ENCODE results near the gene SLC35G3.

The SLC35G3 gene

GRCh38 chr17:35241520-35241919, 47.3 kb upstream of the SLC35G3 start:
- Histone ChIP-seq H3K36me3 (ENCODE audit: control insufficient read depth in 1 of 2, insufficient read depth in 2 of 2, low read length in 2 of 2) (no peaks in the 10 kb centered on the region), H3K4ac (ENCODE audit: low read depth, low read length) (no peak overlapping the region), H3K79me2 (ENCODE audit: control insufficient read depth, insufficient read depth, low read length, poor library complexity) (peaks cover 7% of the 10 kb centered on the region), H3K79me1 (ENCODE audit: low read length) (peaks cover 8% of the 10 kb centered on the region), H2AK5ac (ENCODE audit: low read length) (no peak overlapping the region), H3K4me2 (ENCODE audit: low read length) (peak overlapping the region; percentile 90), H3K4me3 (ENCODE audit: low read depth, low read length) (no peak overlapping the region), H2AFZ (ENCODE audit: insufficient read depth, low read length, poor library complexity) (no peak overlapping the region), H3K27me3 (ENCODE audit: insufficient read depth, low read length) (no peaks in the 10 kb centered on the region), H2BK5ac (ENCODE audit: low read depth, low read length, poor library complexity) (no peak overlapping the region), H3K14ac (ENCODE audit: low read length) (no peak overlapping the region), H3K27ac (ENCODE audit: low read depth, low read length) (no peak overlapping the region), H3K18ac (ENCODE audit: low read length) (no peak overlapping the region), H3K4me1 (ENCODE audit: control insufficient read depth in 1 of 2, insufficient read depth in 2 of 2, low read length in 2 of 2) (peaks cover 9 to 12% of the 10 kb centered on the region in 2 experiments), H3K9me3 (ENCODE audit: insufficient read depth, low read depth, low read length) (no peaks in the 10 kb centered on the region), H2BK12ac (ENCODE audit: low read length) (no peak overlapping the region), H2BK120ac (ENCODE audit: insufficient read depth, low read length, poor library complexity) (no peak overlapping the region), H3K9ac (ENCODE audit: low read length) (no peak overlapping the region), H4K8ac (ENCODE audit: low read depth, low read length) (no peak overlapping the region), H3K23ac (ENCODE audit: low read length) (no peak overlapping the region), H4K91ac (ENCODE audit: low read depth, low read length) (no peak overlapping the region), H4K12ac (ENCODE audit: low read depth, low read length) (no peak overlapping the region)
- DNase-seq, result no peak
- WGBS (ENCODE audit: extremely low coverage, insufficient coverage, insufficient read length), result no CpG with 5 or more reads among the region's 19 CpGs

- no CpG with 5 or more reads among the region's 8 CpGs for WGBS (ENCODE audit: extremely low coverage, insufficient coverage, insufficient read length)
- Histone ChIP-seq H2BK120ac (ENCODE audit: insufficient read depth, low read length, poor library complexity) (no peak overlapping the region), H2AK5ac (ENCODE audit: low read length) (no peak overlapping the region), H3K36me3 (ENCODE audit: control insufficient read depth in 1 of 2, insufficient read depth in 2 of 2, low read length in 2 of 2) (no peaks in the 10 kb centered on the region), H3K79me1 (ENCODE audit: low read length) (peaks cover 8% of the 10 kb centered on the region), H3K4me1 (ENCODE audit: control insufficient read depth in 1 of 2, insufficient read depth in 2 of 2, low read length in 2 of 2) (peaks cover 9 to 12% of the 10 kb centered on the region in 2 experiments), H3K4me2 (ENCODE audit: low read length) (no peak overlapping the region), H2BK12ac (ENCODE audit: low read length) (no peak overlapping the region), H3K23ac (ENCODE audit: low read length) (no peak overlapping the region), H3K27ac (ENCODE audit: low read depth, low read length) (no peak overlapping the region), H3K27me3 (ENCODE audit: insufficient read depth, low read length) (no peaks in the 10 kb centered on the region), H4K8ac (ENCODE audit: low read depth, low read length) (no peak overlapping the region), H3K4me3 (ENCODE audit: low read depth, low read length) (no peak overlapping the region), H3K79me2 (ENCODE audit: control insufficient read depth, insufficient read depth, low read length, poor library complexity) (peaks cover 7% of the 10 kb centered on the region), H4K91ac (ENCODE audit: low read depth, low read length) (no peak overlapping the region), H4K12ac (ENCODE audit: low read depth, low read length) (no peak overlapping the region), H3K9ac (ENCODE audit: low read length) (no peak overlapping the region), H3K14ac (ENCODE audit: low read length) (no peak overlapping the region), H2AFZ (ENCODE audit: insufficient read depth, low read length, poor library complexity) (no peak overlapping the region), H3K9me3 (ENCODE audit: insufficient read depth, low read depth, low read length) (no peaks in the 10 kb centered on the region), H3K4ac (ENCODE audit: low read depth, low read length) (no peak overlapping the region), H3K18ac (ENCODE audit: low read length) (no peak overlapping the region), H2BK5ac (ENCODE audit: low read depth, low read length, poor library complexity) (no peak overlapping the region)
- DNase-seq, result no peak
Observed at GRCh38 chr17:35240861-35241260, 46.7 kb upstream of the SLC35G3 start.

- Histone ChIP-seq H2BK5ac (ENCODE audit: low read depth, low read length, poor library complexity) (no peak overlapping the region), H3K79me2 (ENCODE audit: control insufficient read depth, insufficient read depth, low read length, poor library complexity) (peaks cover 7% of the 10 kb centered on the region), H3K4me2 (ENCODE audit: low read length) (no peak overlapping the region), H3K23ac (ENCODE audit: low read length) (no peak overlapping the region), H3K36me3 (ENCODE audit: control insufficient read depth in 1 of 2, insufficient read depth in 2 of 2, low read length in 2 of 2) (no peaks in the 10 kb centered on the region), H2BK12ac (ENCODE audit: low read length) (no peak overlapping the region), H2BK120ac (ENCODE audit: insufficient read depth, low read length, poor library complexity) (no peak overlapping the region), H4K12ac (ENCODE audit: low read depth, low read length) (no peak overlapping the region), H2AK5ac (ENCODE audit: low read length) (no peak overlapping the region), H2AFZ (ENCODE audit: insufficient read depth, low read length, poor library complexity) (no peak overlapping the region), H3K27ac (ENCODE audit: low read depth, low read length) (no peak overlapping the region), H4K91ac (ENCODE audit: low read depth, low read length) (no peak overlapping the region), H3K4me1 (ENCODE audit: control insufficient read depth in 1 of 2, insufficient read depth in 2 of 2, low read length in 2 of 2) (peaks cover 9 to 12% of the 10 kb centered on the region in 2 experiments), H3K9me3 (ENCODE audit: insufficient read depth, low read depth, low read length) (no peaks in the 10 kb centered on the region), H3K79me1 (ENCODE audit: low read length) (peaks cover 8% of the 10 kb centered on the region), H3K4me3 (ENCODE audit: low read depth, low read length) (no peak overlapping the region), H3K18ac (ENCODE audit: low read length) (no peak overlapping the region), H3K14ac (ENCODE audit: low read length) (no peak overlapping the region), H4K8ac (ENCODE audit: low read depth, low read length) (no peak overlapping the region), H3K27me3 (ENCODE audit: insufficient read depth, low read length) (no peaks in the 10 kb centered on the region), H3K9ac (ENCODE audit: low read length) (no peak overlapping the region), H3K4ac (ENCODE audit: low read depth, low read length) (no peak overlapping the region)
- DNase-seq, result peak in 1 of 2 donors; percentile 34
- no CpG with 5 or more reads among the region's 4 CpGs for WGBS (ENCODE audit: extremely low coverage, insufficient coverage, insufficient read length)
Observed at GRCh38 chr17:35239823-35240222, 45.6 kb upstream of the SLC35G3 start.

DNA sequence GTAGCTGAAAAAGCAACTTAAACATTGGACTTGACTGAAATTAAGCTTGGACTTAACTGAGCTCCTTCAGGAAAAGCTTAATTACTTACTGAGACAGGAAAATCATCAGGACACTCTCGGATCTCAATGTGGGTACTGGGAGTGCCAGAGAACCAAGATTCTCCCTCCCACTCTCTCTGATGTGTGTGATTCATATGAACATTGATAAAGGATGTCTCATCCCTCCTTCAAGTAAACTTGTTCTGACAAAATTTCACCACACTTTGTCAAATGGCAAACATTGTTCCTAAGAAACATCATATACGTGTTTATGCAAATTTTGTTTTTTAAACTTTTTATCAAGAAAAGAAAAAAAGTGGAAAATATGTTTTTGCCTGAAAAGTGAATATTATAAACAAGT, 44.6 kb upstream of the SLC35G3 start:
- peaks cover 2 to 6% of the 10 kb centered on the region in 2 experiments for H3K4me1 ChIP-seq (ENCODE audit: control insufficient read depth in 1 of 2, insufficient read depth in 2 of 2, low read length in 2 of 2)
- H4K12ac ChIP-seq (ENCODE audit: low read depth, low read length), result no peak overlapping the region
- H2BK12ac ChIP-seq (ENCODE audit: low read length), result no peak overlapping the region
- H2AK5ac ChIP-seq (ENCODE audit: low read length), result no peak overlapping the region
- H3K79me1 ChIP-seq (ENCODE audit: low read length), result peaks cover 8% of the 10 kb centered on the region
- no peak overlapping the region for H3K9ac ChIP-seq (ENCODE audit: low read length)
- no peak overlapping the region for H3K27ac ChIP-seq (ENCODE audit: low read depth, low read length)
- no CpG with 5 or more reads among the region's 2 CpGs for WGBS (ENCODE audit: extremely low coverage, insufficient coverage, insufficient read length)
- H4K8ac ChIP-seq (ENCODE audit: low read depth, low read length), result no peak overlapping the region
- no peak overlapping the region for H3K23ac ChIP-seq (ENCODE audit: low read length)
- no peak overlapping the region for H2BK5ac ChIP-seq (ENCODE audit: low read depth, low read length, poor library complexity)
- H3K36me3 ChIP-seq (ENCODE audit: control insufficient read depth in 1 of 2, insufficient read depth in 2 of 2, low read length in 2 of 2), result no peaks in the 10 kb centered on the region
- peak in 1 of 2 donors; percentile 39 for DNase-seq
- H3K18ac ChIP-seq (ENCODE audit: low read length), result no peak overlapping the region
- no peak overlapping the region for H2BK120ac ChIP-seq (ENCODE audit: insufficient read depth, low read length, poor library complexity)
- H3K9me3 ChIP-seq (ENCODE audit: insufficient read depth, low read depth, low read length), result no peaks in the 10 kb centered on the region
- no peak overlapping the region for H3K14ac ChIP-seq (ENCODE audit: low read length)
- no peak overlapping the region for H2AFZ ChIP-seq (ENCODE audit: insufficient read depth, low read length, poor library complexity)
- peaks cover 5% of the 10 kb centered on the region for H3K79me2 ChIP-seq (ENCODE audit: control insufficient read depth, insufficient read depth, low read length, poor library complexity)
- H4K91ac ChIP-seq (ENCODE audit: low read depth, low read length), result no peak overlapping the region
- H3K4me3 ChIP-seq (ENCODE audit: low read depth, low read length), result no peak overlapping the region
- no peak overlapping the region for H3K4me2 ChIP-seq (ENCODE audit: low read length)
- H3K4ac ChIP-seq (ENCODE audit: low read depth, low read length), result no peak overlapping the region
- no peaks in the 10 kb centered on the region for H3K27me3 ChIP-seq (ENCODE audit: insufficient read depth, low read length)

Data from trophoblast cell (in vitro differentiated cells and primary cell).